Fibroblast of gingiva (primary cell): Measurements from ENCODE around the gene LAMP1.
"Not testable (repeated sequence)": the region's sequence is repeated elsewhere in the genome, so short reads cannot be mapped to it uniquely, and the experiment has no call there.

Source experiments
- DNase-seq: peaks from one replicate; pipeline ENCODE4 v3.0.0-alpha.2; 2011; ENCODE audit warnings: low read depth

The LAMP1 gene, protein sequence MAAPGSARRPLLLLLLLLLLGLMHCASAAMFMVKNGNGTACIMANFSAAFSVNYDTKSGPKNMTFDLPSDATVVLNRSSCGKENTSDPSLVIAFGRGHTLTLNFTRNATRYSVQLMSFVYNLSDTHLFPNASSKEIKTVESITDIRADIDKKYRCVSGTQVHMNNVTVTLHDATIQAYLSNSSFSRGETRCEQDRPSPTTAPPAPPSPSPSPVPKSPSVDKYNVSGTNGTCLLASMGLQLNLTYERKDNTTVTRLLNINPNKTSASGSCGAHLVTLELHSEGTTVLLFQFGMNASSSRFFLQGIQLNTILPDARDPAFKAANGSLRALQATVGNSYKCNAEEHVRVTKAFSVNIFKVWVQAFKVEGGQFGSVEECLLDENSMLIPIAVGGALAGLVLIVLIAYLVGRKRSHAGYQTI

GRCh38 chr13:113296823-113297369, at the start of gene LAMP1:
Gene LAMP1 (plus strand): TSS chr13:113297239. CDS start chr13:113297435, 196 bp downstream.
- DNase-seq: peak; percentile 99

DNA sequence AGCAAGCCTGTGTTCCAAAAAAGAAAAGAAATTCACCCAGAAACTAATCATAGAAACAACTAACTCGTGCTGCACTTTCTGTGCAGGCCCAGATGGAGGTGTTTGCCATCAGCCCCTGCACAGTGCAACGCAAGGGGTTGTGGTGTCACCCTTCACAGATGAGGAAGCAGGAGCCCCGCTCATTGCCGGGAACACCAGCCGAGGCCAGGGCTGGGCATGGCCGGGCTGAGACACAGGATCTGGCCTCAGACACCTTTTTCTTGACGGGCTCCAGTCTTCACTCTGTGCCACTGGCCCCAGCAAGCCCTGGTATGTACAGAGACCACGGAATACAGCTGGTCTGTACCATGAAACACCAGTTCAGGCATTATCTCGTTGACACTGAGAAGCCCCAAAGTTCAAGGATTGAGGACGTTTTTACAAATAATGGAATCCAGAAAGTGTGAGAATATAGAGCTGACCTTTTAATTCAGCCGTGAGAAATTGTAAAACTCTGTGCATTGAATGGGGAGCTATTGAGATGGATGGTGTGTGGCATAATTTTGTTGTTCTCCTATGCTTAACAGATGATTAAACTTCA, 44.4 kb upstream of the LAMP1 start:
- DNase-seq: no peak

- not testable (repeated sequence) for DNase-seq
These were observed 39.1 kb upstream of the LAMP1 start for GRCh38 chr13:113257908-113258307.

GRCh38 chr13:113258321-113259054, 38.6 kb upstream of the LAMP1 start:
- no peak for DNase-seq

DNA sequence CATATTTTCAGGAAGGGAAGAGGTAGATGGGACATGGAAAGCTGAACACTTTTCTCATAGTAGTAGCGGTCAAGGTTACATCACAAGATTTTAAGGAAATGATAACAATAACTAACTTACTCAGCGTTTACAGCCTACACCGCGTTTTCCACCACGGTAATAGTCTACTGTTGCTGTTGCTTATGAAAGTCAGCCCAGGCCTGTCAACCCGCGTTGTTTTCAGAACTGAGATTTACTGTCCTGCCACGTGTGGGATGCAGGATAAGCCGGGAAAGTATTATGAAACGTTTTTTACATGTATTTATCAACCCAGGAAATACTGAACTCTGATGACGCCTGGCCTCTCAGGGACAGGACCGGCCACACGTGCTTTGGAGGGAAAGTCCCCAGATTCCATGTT, 36.0 kb upstream of the LAMP1 start:
- no peak for DNase-seq

GRCh38 chr13:113263016-113263415, 34.0 kb upstream of the LAMP1 start:
- DNase-seq: not testable (repeated sequence)

- DNase-seq: no peak
These were observed 29.2 kb upstream of the LAMP1 start for GRCh38 chr13:113267642-113268405.

- no peak for DNase-seq
These were observed 25.0 kb upstream of the LAMP1 start for GRCh38 chr13:113272031-113272430.

- no peak for DNase-seq
These were observed 24.3 kb upstream of the LAMP1 start for GRCh38 chr13:113272701-113273181.

GRCh38 chr13:113273321-113273720, 23.7 kb upstream of the LAMP1 start:
- DNase-seq: no peak

DNA sequence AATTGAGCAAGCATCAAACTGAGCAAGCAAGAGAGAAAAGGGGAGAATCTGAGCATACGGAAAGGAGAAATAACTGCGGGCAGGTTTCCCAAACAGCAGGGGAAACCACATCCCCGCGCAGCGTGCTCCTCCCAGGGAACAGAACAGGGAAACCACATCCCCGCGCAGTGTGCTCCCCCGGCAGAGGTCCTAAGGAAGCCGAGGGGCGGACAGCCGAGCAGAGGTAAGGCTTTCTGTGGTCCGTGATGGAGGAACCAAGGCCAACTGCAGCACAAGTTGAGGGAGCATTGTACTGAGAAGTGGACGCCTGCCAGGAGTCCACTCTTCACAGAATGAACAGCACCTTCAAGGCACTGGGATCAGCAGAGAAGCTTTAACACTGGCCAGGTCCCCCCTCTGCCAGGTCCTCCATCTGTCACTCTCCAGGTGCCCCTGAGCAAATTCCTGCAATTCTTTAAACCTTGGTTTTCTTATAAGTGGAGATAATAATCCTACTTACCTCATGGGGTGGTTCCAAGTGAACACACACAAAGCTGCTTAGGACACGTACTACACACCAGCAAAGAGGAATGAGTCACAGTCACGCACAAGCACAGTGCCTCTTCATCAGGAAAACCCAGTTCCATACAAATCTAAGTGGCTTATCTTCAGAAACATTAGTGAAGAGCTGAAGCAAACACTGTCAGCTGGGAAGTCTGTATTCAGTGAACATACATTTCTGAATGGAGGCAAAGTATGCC, 23.0 kb upstream of the LAMP1 start:
- peak; percentile 39 for DNase-seq

DNA sequence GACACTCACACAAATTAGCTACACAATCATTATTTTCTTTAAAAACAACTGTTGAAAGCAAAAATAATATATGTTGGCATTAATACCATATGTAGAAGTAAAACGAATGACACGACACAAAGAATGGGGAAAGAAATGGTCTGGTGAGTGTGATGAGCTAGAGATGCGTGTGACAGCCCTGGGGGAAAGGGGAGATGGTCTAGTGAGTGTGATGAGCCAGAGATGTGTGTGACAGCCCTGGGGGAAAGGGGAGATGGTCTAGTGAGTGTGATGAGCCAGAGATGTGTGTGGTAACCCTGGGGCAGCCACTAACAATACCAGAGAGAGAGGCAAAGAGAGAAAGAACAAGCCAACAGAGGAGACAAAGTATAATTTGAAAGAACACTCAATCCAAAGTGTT, 22.3 kb upstream of the LAMP1 start:
- DNase-seq: no peak

DNA sequence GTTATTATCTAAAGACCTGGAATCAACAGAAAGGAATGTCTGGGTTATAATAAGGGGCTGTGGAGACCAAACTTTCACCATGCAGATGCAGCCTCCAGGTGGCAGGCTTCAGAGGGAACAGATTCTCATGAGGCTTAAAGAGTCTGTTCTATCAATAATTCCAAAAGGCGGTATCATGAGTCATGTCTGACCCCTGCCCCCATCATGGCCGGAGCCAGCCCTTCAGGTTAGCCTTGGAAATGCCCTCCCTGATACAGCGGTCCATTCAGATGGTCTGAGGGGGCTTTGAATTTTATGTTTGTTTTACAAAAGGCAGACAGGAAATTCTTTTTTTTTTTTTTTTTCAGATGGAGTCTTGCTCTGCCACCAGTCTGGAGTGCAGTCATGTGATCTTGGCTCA, 21.7 kb upstream of the LAMP1 start:
- DNase-seq: peak; percentile 48

- no peak for DNase-seq
These were observed 16.9 kb upstream of the LAMP1 start for GRCh38 chr13:113280126-113280525.

- DNase-seq: no peak
These were observed 13.1 kb upstream of the LAMP1 start for GRCh38 chr13:113283904-113284303.

DNA sequence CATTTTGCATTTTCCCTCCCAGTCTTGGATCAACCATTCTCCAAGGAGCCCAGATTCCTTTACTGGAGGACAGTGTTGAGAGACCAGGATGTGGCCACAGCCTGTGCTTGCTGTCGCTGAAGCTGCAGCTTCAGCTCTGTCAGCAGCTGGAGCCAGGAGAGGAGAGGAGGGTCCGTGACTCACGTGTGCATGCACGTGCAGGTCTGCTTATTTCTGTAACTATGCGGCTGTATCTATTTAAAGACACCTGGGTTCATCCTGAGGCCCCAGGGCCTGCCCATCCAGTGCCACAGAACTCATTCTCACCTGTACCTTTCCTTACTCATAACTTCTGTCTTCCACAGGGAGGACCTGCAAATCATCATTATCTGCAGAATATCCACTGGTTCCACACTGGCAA, 8.2 kb upstream of the LAMP1 start:
- DNase-seq: no peak

DNA sequence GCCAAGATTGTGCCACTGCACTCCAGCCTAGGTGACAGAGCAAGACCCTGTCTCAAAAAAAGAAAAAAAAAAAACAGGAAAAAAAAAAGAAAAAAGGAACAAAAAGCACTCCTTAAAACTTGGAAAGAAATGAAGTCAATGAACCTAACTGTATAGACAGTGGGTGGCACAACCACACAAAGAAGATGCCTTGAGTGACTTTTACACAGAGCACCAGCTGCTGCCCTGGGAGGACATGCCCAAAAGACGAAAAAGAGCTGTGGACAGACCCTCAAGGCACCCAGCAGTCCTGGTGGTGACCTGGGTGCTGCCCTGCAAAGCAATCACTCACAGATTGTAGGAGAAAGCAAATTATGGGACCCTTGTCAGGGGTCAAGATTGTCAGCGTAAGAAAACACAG, 5.9 kb upstream of the LAMP1 start:
- DNase-seq: no peak

GRCh38 chr13:113292021-113292862, 4.8 kb upstream of the LAMP1 start:
- peak; percentile 25 for DNase-seq

- DNase-seq: no peak
These were observed 3.4 kb upstream of the LAMP1 start for GRCh38 chr13:113293686-113294085.

DNA sequence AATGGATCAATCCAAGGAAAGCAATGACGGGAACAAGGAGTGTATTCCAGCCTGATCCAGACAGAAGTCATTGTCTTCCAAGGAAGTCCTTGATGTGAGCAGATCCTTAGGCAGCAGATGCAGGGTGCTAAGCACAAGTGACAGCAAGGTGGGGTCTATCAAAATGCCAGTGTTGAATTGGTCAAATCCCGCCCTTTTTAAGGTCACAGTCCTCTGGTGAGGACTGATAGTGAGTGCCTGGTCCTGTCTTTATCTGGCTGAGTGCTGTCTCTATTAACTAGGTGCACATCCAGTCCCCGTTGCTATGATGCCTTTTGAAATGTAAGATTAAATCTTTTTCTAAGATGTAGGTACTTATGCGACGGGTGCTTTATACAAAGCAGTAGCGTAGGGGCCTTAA, 1.3 kb upstream of the LAMP1 start:
- no peak for DNase-seq
